HUDEP-2 (cell line): ENCODE results near the gene C1QTNF8.
"Not testable (repeated sequence)": the region's sequence is repeated elsewhere in the genome, so short reads cannot be mapped to it uniquely, and the experiment has no call there.

Experiments used
- DNase-seq, 76 experiments: peaks; one replicate each; lab custom pipeline; 2025; ENCODE audit not compliant: unreplicated experiment in 76 of 76; lab: John Stamatoyannopoulos, UW

The C1QTNF8 gene

GRCh38 chr16:1095450-1096168 lies 435 bp downstream of the C1QTNF8 start:
- DNase-seq = no peak

GRCh38 chr16:1094601-1095449 lies 1.2 kb downstream of the C1QTNF8 start:
- DNase-seq = no peak

GRCh38 chr16:1094124-1094479 lies 1.9 kb downstream of the C1QTNF8 start:
- DNase-seq = no peak

- no peak for DNase-seq
These were observed 2.5 kb downstream of the C1QTNF8 start for GRCh38 chr16:1093284-1094123.

GRCh38 chr16:1092685-1093283 lies 3.3 kb downstream of the C1QTNF8 start:
- DNase-seq = not testable (repeated sequence)

GRCh38 chr16:1091992-1092552 lies 4.0 kb downstream of the C1QTNF8 start:
- DNase-seq = no peak

GRCh38 chr16:1090620-1091587 lies 5.1 kb downstream of the C1QTNF8 start:
- no peak for DNase-seq

- peak in 8 of 76 experiments; percentile 4 to 48 (median 22) for DNase-seq
These were observed 6.0 kb downstream of the C1QTNF8 start for GRCh38 chr16:1089822-1090619.

- DNase-seq = no peak
These were observed 6.6 kb downstream of the C1QTNF8 start for GRCh38 chr16:1089439-1089821.

GRCh38 chr16:1088295-1089170 lies 7.5 kb downstream of the C1QTNF8 start:
- DNase-seq = no peak

GRCh38 chr16:1086443-1086842 lies 9.6 kb downstream of the C1QTNF8 start:
- DNase-seq = not testable (repeated sequence)

- no peak for DNase-seq
These were observed 11.1 kb downstream of the C1QTNF8 start for GRCh38 chr16:1084971-1085370.

- DNase-seq = no peak
These were observed 12.9 kb downstream of the C1QTNF8 start for GRCh38 chr16:1082952-1083675.

- DNase-seq = no peak
These were observed 13.6 kb downstream of the C1QTNF8 start for GRCh38 chr16:1082266-1082951.

GRCh38 chr16:1081734-1082265 lies 14.2 kb downstream of the C1QTNF8 start:
- no peak for DNase-seq
